ACC112 (cell line): ENCODE results near the gene SSNA1.

Experiments used
- H2AFZ ChIP-seq: fragments of 200-600 bp; sonication (generic); one replicate; pipeline ENCODE4 v1.6.0; 2017; ENCODE audit warnings: antibody characterized with exemption, low read length; ENCODE audit not compliant: unreplicated experiment
- H3K27ac ChIP-seq: fragments of 200-600 bp; sonication (generic); 2 replicates; pipeline ENCODE4 v1.5.1; 2014; ENCODE audit warnings: low read depth, mild to moderate bottlenecking, antibody characterized with exemption, low read length, moderate library complexity
- H3K27me3 ChIP-seq: fragments of 200-600 bp; sonication (generic); 2 replicates; pipeline ENCODE4 v1.6.1; 2014; ENCODE audit warnings: mild to moderate bottlenecking, antibody characterized with exemption, low read length, moderate library complexity, mixed read lengths; ENCODE audit not compliant: insufficient read depth
- H3K36me3 ChIP-seq: fragments of 200-600 bp; sonication (generic); 2 replicates; pipeline ENCODE4 v1.6.1; 2016; ENCODE audit warnings: mild to moderate bottlenecking, antibody characterized with exemption, low read length, moderate library complexity, mixed read lengths; ENCODE audit not compliant: insufficient read depth
- H3K4me1 ChIP-seq: fragments of 200-600 bp; sonication (generic); one replicate; pipeline ENCODE4 v1.6.1; 2016; ENCODE audit warnings: low read length, mixed read lengths; ENCODE audit not compliant: insufficient read depth, unreplicated experiment, control insufficient read depth
- H3K4me3 ChIP-seq: fragments of 200-600 bp; sonication (generic); 2 replicates; pipeline ENCODE4 v1.5.1; 2014; ENCODE audit warnings: mild to moderate bottlenecking, low read depth, low read length
- H3K79me2 ChIP-seq: fragments of 200-600 bp; sonication (generic); one replicate; pipeline ENCODE4 v1.6.0; 2016; ENCODE audit warnings: low read length; ENCODE audit not compliant: control insufficient read depth, unreplicated experiment, insufficient read depth

Gene SSNA1

GRCh38 chr9:137188490-137189296, at the start of gene SSNA1, which contains the start of gene ANAPC2:
Gene SSNA1 (plus strand): TSS chr9:137188676. CDS start chr9:137188727, 51 bp downstream.
Gene ANAPC2 (minus strand): TSS chr9:137188560. CDS start chr9:137188532, 28 bp downstream.
- H3K27ac ChIP-seq = peak within 1 kb of the TSS; percentile 86
- H3K4me1 ChIP-seq = peaks cover 18% of the 10 kb centered on the region
- H3K27me3 ChIP-seq = no peaks in the 10 kb centered on the region
- H3K36me3 ChIP-seq = no peaks in the 10 kb centered on the region
- peak within 1 kb of the TSS; percentile 80 for H3K4me3 ChIP-seq
- peak within 1 kb of the TSS; percentile 79 for H2AFZ ChIP-seq
- peaks cover 40% of the 10 kb centered on the region for H3K79me2 ChIP-seq

- Histone ChIP-seq H3K4me1 (no peaks in the 10 kb centered on the region), H2AFZ (no peak within 1 kb of the TSS), H3K27ac (no peak within 1 kb of the TSS), H3K79me2 (no peaks in the 10 kb centered on the region), H3K36me3 (no peaks in the 10 kb centered on the region), H3K27me3 (peaks cover 68% of the 10 kb centered on the region), H3K4me3 (no peak within 1 kb of the TSS)
Measured at GRCh38 chr9:137138722-137139467, 49.6 kb upstream of the SSNA1 start, which contains the start of gene GRIN1. Gene GRIN1 (plus strand): TSS chr9:137139154. CDS start chr9:137139487, 333 bp downstream.

GRCh38 chr9:137139468-137140150, 48.9 kb upstream of the SSNA1 start:
- Histone ChIP-seq H3K36me3 (no peaks in the 10 kb centered on the region), H3K4me1 (no peaks in the 10 kb centered on the region), H3K79me2 (no peaks in the 10 kb centered on the region), H2AFZ (no peak overlapping the region), H3K27ac (no peak overlapping the region), H3K4me3 (no peak overlapping the region), H3K27me3 (peaks cover 68% of the 10 kb centered on the region)

GRCh38 chr9:137140151-137141012, 48.1 kb upstream of the SSNA1 start:
- Histone ChIP-seq H3K79me2 (no peaks in the 10 kb centered on the region), H3K27ac (no peak overlapping the region), H3K4me3 (no peak overlapping the region), H3K27me3 (peaks cover 68% of the 10 kb centered on the region), H3K36me3 (no peaks in the 10 kb centered on the region), H2AFZ (no peak overlapping the region), H3K4me1 (no peaks in the 10 kb centered on the region)

GRCh38 chr9:137141050-137141810, 47.2 kb upstream of the SSNA1 start:
- H3K27ac ChIP-seq = no peak overlapping the region
- H3K4me1 ChIP-seq = no peaks in the 10 kb centered on the region
- no peaks in the 10 kb centered on the region for H3K36me3 ChIP-seq
- H3K4me3 ChIP-seq = no peak overlapping the region
- no peaks in the 10 kb centered on the region for H3K79me2 ChIP-seq
- no peak overlapping the region for H2AFZ ChIP-seq
- peaks cover 62% of the 10 kb centered on the region for H3K27me3 ChIP-seq

- Histone ChIP-seq H3K4me1 (no peaks in the 10 kb centered on the region), H2AFZ (no peak overlapping the region), H3K79me2 (no peaks in the 10 kb centered on the region), H3K4me3 (no peak overlapping the region), H3K27me3 (peaks cover 53% of the 10 kb centered on the region), H3K36me3 (no peaks in the 10 kb centered on the region), H3K27ac (no peak overlapping the region)
Measured at GRCh38 chr9:137141976-137142936, 46.2 kb upstream of the SSNA1 start.

- Histone ChIP-seq H3K36me3 (no peaks in the 10 kb centered on the region), H3K4me3 (no peak overlapping the region), H2AFZ (no peak overlapping the region), H3K79me2 (no peaks in the 10 kb centered on the region), H3K27me3 (peaks cover 48% of the 10 kb centered on the region), H3K27ac (no peak overlapping the region), H3K4me1 (no peaks in the 10 kb centered on the region)
Measured at GRCh38 chr9:137143459-137143858, 45.0 kb upstream of the SSNA1 start.

- Histone ChIP-seq H3K4me3 (no peak overlapping the region), H2AFZ (no peak overlapping the region), H3K79me2 (no peaks in the 10 kb centered on the region), H3K4me1 (no peaks in the 10 kb centered on the region), H3K27ac (no peak overlapping the region), H3K36me3 (no peaks in the 10 kb centered on the region), H3K27me3 (peaks cover 24% of the 10 kb centered on the region)
Measured at GRCh38 chr9:137145731-137146526, 42.5 kb upstream of the SSNA1 start.
